Activated T-cell treated with anti-CD3 and anti-CD28 coated beads, Interleukin-2, amount 50 U/mL, for 72 hours (primary cell): ENCODE measurements around the gene SACM1L. TPM values are rescaled to one million over a fixed set of nuclear protein-coding genes. Genes with fewer than 3 reads are reported as not detected.
A peak's percentile ranks its signal among the peaks of the same experiment; 100 is the strongest.

Experiments
- ATAC-seq, 2 donors: fragments of 150-1000 bp; cut with Tn5 transposase; replicated peaks in 1 of 2; 2 replicates each; pipeline ENCODE4 v1.10.0; 2021; ENCODE audit warnings: moderate library complexity in 2 of 2, mild to moderate bottlenecking in 1 of 2
- DNase-seq, 2 donors: peaks; one replicate each; pipeline ENCODE4 v3.0.0; 2021 to 2022; ENCODE audit warnings: mixed read lengths in 1 of 2
- H3K27ac Mint-ChIP-seq: one replicate; pipeline ENCODE4 v1.8.0; 2022; ENCODE audit warnings: mild to moderate bottlenecking, moderate library complexity, mixed read lengths
- H3K27me3 Mint-ChIP-seq: one replicate; pipeline ENCODE4 v1.8.0; 2022; ENCODE audit warnings: low read depth, mixed read lengths
- H3K36me3 Mint-ChIP-seq, 2 donors: one replicate each; pipeline ENCODE4 v1.8.0; 2022; ENCODE audit warnings: mixed read lengths in 2 of 2, mild to moderate bottlenecking in 1 of 2; ENCODE audit not compliant: insufficient read depth in 2 of 2
- H3K4me1 Mint-ChIP-seq: one replicate; pipeline ENCODE4 v1.8.0; 2022; ENCODE audit warnings: low read depth, mixed read lengths
- H3K4me3 Mint-ChIP-seq, 2 donors: one replicate each; pipeline ENCODE4 v1.8.0; 2022; ENCODE audit warnings: mild to moderate bottlenecking in 2 of 2, mixed read lengths in 2 of 2, moderate library complexity in 2 of 2
- H3K9me3 Mint-ChIP-seq, 2 donors: one replicate each; pipeline ENCODE4 v1.8.0; 2022; ENCODE audit warnings: mixed read lengths in 2 of 2
- total RNA-seq, 2 donors: library from RNA; stranded (reverse); gene quantifications; one replicate each; pipeline ENCODE4 v1.2.3, GENCODE V29; 2022

Gene SACM1L
- total RNA-seq, 2 donors from 2014 or later = 77.1 to 78.4 TPM

DNA sequence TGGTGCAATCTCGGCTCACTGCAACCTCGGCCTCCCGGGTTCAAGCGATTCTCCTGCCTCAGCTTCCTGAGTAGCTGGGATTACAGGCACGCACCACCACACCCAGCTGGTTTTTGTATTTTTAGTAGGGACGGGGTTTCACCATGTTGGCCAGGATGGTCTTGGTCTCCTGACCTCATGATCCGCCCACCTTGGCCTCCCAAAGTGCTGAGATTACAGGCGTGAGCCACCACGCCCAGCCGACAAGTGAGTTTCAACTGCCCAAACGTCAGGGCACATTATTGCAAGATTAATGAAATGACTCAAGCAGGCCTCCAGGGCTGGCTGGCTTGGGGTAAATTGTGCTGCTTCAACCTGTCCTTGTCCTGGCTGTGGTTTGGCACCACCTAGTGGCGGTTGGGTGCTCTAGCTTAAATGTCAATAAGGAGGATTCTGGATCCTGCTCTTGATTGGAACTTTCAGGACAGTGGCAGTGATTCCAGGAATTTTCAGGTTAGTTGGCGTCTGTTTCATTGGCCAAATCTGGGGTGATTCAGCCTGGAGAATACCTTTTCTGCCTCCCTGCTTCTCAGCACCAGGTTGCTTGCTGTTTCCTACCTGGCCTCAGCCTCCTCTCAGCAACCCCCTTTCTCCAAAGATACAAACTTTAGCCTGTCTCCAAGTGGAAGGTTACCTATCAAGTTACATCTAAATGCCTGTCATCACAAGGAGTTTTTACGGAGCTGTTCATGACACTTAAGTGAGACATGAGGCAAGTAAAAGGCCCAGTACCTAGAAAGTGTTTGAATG lies 32.4 kb upstream of the SACM1L start:
- H3K27me3 Mint-ChIP-seq = no peaks in the 10 kb centered on the region

DNA sequence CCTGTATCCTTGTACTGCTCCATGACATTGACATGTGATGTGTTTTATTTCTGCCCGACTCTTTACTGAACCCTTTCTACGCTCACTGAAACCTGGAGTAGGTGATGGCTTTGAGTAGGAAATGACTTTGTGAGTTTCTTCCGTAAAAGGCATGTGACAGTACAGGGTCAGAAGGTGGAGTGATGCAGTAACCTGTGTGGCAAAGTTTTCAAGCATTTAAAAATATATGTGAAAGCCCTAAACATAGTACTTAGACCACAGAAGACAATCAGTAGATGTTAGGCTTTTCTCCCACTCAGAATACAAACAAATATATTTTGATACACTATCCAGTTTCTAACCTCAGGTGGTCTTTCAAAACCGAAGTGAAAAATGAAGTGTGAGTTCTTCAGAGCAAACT lies 31.3 kb upstream of the SACM1L start:
- H3K27me3 Mint-ChIP-seq = no peaks in the 10 kb centered on the region
- no peak overlapping the region for H3K4me3 Mint-ChIP-seq
- no peak overlapping the region for H3K27ac Mint-ChIP-seq
- H3K9me3 Mint-ChIP-seq = no peaks in the 10 kb centered on the region
- ATAC-seq (no peak), DNase-seq (no peak)
- H3K36me3 Mint-ChIP-seq = no peaks in the 10 kb centered on the region
- peaks cover 11% of the 10 kb centered on the region for H3K4me1 Mint-ChIP-seq

More for the DNA sequence above, 32.4 kb upstream of the SACM1L start:
- Mint-ChIP-seq H3K4me1 (peaks cover 11% of the 10 kb centered on the region), H3K36me3 (no peaks in the 10 kb centered on the region), H3K27ac (no peak overlapping the region), H3K9me3 (no peaks in the 10 kb centered on the region), H3K4me3 (no peak overlapping the region)
- peak; percentile 93 to 97 for ATAC-seq
- peak; percentile 86 to 87 for DNase-seq

DNA sequence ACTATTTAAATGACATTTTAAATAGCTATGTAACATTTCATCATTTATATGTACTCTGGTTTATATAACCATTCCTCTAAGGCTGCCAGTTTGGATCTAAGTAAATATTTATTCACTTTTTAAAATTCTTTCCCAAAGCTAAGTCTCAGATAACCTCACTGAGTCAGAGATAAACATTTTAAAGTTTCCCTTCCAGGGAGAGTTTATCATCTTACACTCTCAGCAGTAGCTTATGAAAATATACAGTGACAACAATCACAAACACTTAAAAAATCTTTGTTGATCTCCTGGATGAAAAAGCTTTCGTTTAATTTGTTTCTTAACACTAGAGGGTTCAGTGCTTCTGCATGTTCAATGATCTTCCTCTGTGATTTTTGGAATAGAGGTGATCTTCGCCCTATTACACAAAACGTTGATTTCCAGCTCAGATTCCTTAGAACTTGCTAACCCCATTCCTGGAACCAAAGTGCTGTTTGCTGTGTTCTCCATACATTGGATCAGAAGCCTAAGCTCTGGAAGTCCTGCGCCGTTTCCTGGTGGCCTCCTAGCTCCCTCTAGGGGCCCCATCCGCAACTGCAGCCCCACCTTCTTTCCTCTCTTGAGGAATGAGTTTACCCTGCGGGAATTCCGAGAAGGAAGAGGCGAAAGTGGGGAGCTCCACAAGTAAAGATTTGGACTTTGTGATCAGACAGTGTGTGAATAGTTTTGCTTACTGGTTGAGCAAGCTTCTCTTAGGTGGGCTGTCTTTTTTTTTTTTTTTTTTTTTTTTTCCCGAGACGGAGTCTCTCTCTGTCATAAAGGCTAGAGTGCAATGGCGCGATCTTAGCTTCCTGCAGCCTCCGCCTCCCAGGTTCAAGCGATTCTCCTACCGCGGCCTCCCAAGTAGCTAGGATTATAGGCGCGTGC lies 29.3 kb upstream of the SACM1L start:
- H3K4me1 Mint-ChIP-seq = peaks cover 15% of the 10 kb centered on the region
- H3K36me3 Mint-ChIP-seq = no peaks in the 10 kb centered on the region
- H3K4me3 Mint-ChIP-seq = no peak overlapping the region
- H3K9me3 Mint-ChIP-seq = no peaks in the 10 kb centered on the region
- ATAC-seq = no peak
- no peaks in the 10 kb centered on the region for H3K27me3 Mint-ChIP-seq
- H3K27ac Mint-ChIP-seq = no peak overlapping the region
- DNase-seq = peak; percentile 28 to 51

DNA sequence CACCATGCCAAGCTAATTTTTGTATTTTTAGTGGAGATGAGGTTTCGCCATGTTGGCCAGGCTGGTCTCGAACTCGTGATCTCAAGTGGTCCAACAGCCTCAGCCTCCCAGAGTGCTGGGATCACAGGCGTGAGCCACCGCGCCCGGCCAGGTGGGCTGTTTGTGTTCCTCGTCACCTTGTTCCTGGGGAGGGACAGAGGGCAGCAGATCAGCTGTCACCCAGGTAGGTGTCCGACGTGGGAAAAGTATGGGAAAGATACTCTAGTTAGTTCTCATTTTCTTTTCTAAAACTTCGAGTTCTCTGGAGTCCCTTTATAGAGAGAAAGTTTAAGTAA lies 28.7 kb upstream of the SACM1L start:
- Mint-ChIP-seq H3K9me3 (no peaks in the 10 kb centered on the region), H3K27ac (no peak overlapping the region), H3K27me3 (no peaks in the 10 kb centered on the region), H3K36me3 (no peaks in the 10 kb centered on the region), H3K4me3 (no peak overlapping the region), H3K4me1 (peaks cover 21% of the 10 kb centered on the region)
- no peak for ATAC-seq
- no peak for DNase-seq

DNA sequence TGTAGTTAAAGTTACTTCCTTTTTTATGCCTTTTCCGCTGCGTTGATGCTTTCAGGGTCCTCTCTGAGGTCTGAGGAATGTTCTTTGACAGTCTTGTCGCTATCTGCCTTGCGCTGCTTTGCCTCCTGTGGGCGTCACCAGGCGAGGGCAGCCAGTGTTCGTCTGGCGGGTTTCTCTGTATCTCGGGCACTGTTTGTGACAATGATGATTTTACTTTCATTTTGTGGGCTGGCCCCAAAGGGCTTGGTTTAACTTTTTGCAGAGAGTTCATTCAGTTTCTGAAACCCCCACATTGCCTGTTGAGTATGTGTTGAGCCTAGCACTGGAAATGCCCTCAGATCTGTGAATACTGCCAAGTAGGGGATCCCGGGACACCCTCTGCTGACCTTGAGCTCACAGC lies 24.6 kb upstream of the SACM1L start:
- H3K4me1 Mint-ChIP-seq = peaks cover 56% of the 10 kb centered on the region
- H3K27ac Mint-ChIP-seq = peak overlapping the region; percentile 70
- no peaks in the 10 kb centered on the region for H3K9me3 Mint-ChIP-seq
- ATAC-seq (peak; percentile 56 to 60), DNase-seq (peak; percentile 75 to 76)
- H3K4me3 Mint-ChIP-seq = peak overlapping the region; percentile 84 to 93
- H3K36me3 Mint-ChIP-seq = peaks cover 11% of the 10 kb centered on the region in 2 donors
- no peaks in the 10 kb centered on the region for H3K27me3 Mint-ChIP-seq

DNA sequence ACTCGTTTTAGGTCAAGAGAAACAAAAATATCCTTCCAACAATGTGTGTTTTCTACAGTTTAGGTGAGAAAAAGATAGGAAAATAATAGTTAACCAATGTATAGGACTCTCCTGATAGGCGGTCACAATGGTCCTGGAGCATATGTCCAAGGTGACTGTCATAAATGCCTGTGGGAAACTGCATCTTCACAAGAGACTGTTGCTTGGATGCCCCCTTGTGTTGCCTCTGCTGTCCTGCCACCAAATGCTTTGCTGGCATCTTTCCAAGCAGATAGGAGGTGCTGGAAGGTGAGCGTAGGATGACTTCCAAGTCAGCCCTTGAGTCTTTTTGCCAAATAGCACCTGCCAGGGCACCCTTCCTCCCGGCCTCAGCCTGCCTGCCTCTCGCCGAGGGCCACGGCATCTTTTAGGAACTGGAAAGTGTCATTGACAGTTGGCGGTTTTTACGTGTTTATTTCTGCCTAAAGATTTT lies 24.1 kb upstream of the SACM1L start:
- DNase-seq (peak; percentile 63 to 66), ATAC-seq (peak; percentile 6 to 17)
- Mint-ChIP-seq H3K27me3 (no peaks in the 10 kb centered on the region), H3K4me1 (peaks cover 51% of the 10 kb centered on the region), H3K36me3 (peaks cover 11% of the 10 kb centered on the region in 2 donors), H3K27ac (peak overlapping the region; percentile 70), H3K9me3 (no peaks in the 10 kb centered on the region), H3K4me3 (peak overlapping the region; percentile 84 to 93)

DNA sequence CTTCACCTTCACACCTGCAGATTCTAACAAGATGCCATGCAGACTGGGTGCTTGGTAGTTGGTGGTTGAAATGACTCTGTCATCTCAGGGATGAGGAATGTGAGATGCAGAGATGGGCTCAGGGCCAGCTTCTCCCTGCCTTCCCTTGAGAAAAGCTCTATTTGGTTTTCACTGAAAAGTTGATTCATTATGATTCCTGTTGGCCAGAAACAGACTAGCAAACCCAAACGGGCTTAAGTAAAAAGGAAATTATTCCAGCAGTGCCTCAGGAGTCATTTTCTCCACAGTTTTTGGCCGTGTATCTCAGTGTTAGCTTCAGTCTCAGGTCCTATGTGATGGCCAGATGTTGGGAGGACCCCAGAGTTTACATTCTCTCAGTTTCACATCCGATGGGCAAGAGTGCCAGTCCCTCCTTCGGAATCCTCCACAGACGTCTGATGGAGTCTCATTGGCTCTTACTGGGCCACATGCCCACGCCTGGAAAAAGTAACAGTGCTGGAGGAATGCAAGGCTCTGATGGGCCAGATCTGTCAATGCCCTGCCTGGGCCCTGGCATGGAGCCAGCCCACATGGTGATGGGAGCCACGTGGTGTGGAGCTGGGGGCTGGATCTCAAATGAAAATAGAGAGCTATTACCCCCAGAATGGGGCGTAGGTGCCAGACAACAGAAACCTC lies 22.3 kb upstream of the SACM1L start:
- no peaks in the 10 kb centered on the region for H3K27me3 Mint-ChIP-seq
- no peaks in the 10 kb centered on the region for H3K9me3 Mint-ChIP-seq
- H3K4me1 Mint-ChIP-seq = peaks cover 51% of the 10 kb centered on the region
- peaks cover 11% of the 10 kb centered on the region in 2 donors for H3K36me3 Mint-ChIP-seq
- ATAC-seq = no peak
- peak in 1 of 2 donors; percentile 25 for DNase-seq
- peak overlapping the region; percentile 29 to 93 for H3K4me3 Mint-ChIP-seq
- H3K27ac Mint-ChIP-seq = no peak overlapping the region

DNA sequence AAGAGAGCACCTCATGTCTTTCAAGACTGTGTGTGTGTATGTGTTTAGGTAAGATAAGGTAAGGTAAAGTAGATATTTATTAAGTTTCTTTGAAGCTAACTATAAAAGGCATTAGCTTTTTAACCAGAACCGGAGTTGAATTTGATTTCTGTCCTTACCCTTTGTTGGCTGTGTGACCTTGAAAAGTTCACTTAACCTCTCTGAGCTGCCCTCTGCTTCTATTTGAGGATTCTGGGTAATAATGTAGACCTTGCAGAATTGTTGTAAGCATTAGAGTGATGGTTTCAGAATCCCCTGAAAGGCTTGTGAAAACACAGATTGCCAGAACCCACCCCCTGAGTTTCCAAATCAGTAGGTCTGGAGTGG lies 21.6 kb upstream of the SACM1L start:
- H3K9me3 Mint-ChIP-seq = no peaks in the 10 kb centered on the region
- ATAC-seq (no peak), DNase-seq (no peak)
- peak overlapping the region; percentile 71 for H3K27ac Mint-ChIP-seq
- peaks cover 51% of the 10 kb centered on the region for H3K4me1 Mint-ChIP-seq
- H3K27me3 Mint-ChIP-seq = no peaks in the 10 kb centered on the region
- H3K4me3 Mint-ChIP-seq = peak overlapping the region; percentile 61 to 79
- H3K36me3 Mint-ChIP-seq = peaks cover 11% of the 10 kb centered on the region in 2 donors

DNA sequence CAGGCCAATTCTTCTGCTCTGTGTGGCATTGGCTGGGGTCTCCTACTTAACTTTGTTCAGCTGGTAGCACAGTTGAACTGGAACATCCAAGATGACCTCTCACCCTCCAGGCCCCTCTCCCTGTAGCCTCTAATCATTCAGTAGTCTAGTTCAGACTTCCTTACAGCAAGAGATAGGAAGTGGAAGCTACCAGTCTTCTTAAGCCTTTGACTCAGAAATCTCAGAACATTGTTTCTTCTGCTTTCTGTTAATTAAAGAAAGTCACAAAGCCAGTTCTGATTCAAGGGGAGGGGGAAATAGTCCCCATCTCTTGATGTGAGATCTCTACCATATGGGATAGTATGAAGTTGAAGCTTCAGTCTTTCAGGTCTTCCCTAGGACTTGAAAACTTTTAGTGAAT lies 18.8 kb upstream of the SACM1L start:
- Mint-ChIP-seq H3K27me3 (no peaks in the 10 kb centered on the region), H3K4me3 (no peak overlapping the region), H3K4me1 (peaks cover 36% of the 10 kb centered on the region), H3K36me3 (peaks cover 11 to 13% of the 10 kb centered on the region in 2 donors), H3K27ac (peak overlapping the region; percentile 40), H3K9me3 (no peaks in the 10 kb centered on the region)
- no peak for DNase-seq
- no peak for ATAC-seq

DNA sequence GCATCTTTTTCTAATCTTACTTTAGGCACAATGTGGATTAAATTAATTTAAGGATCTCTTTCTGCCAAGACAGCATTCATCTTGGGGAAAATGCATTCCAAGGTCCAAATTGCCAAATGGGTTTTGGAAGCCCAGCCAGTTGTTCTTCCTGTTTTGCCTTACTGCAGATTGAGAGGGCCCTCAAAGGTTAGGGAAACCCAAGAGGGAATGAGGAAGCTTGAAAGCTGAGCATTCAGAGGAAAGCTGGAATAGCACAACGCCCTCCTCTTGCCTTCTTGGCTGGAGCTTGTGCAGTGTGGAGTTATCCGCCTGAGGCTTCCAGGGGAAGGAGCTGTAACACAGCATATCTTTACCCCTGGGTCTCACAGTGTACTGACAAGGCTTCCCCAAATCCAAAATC lies 18.2 kb upstream of the SACM1L start:
- H3K27ac Mint-ChIP-seq = no peak overlapping the region
- H3K36me3 Mint-ChIP-seq = peaks cover 11 to 13% of the 10 kb centered on the region in 2 donors

DNA sequence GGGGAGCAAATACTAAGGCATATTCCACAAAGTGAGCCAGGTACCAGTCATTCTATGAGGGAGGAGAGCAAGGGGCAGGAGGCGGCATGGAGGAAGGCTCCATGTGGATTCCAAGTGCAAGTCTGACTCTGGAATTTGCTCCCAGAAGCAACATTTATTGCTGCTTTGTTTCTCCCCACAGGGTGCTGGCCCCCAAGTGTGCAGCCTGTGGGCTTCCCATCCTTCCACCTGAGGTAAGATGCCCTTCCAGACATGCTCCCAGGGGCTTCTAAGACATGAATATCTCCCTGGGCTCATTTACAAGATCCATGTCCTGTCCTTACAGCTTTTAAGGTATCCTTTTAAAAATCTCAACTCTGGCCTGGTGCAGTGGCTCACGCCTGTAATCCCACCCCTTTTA lies 15.9 kb upstream of the SACM1L start:
- H3K4me3 Mint-ChIP-seq = no peak overlapping the region
- no peak for DNase-seq
- peaks cover 5 to 10% of the 10 kb centered on the region in 2 donors for H3K36me3 Mint-ChIP-seq
- ATAC-seq = no peak
- peaks cover 29% of the 10 kb centered on the region for H3K4me1 Mint-ChIP-seq
- H3K9me3 Mint-ChIP-seq = no peaks in the 10 kb centered on the region
- H3K27me3 Mint-ChIP-seq = no peaks in the 10 kb centered on the region
- no peak overlapping the region for H3K27ac Mint-ChIP-seq

More for the DNA sequence above, 18.2 kb upstream of the SACM1L start:
- Mint-ChIP-seq H3K4me1 (peaks cover 30% of the 10 kb centered on the region), H3K27me3 (no peaks in the 10 kb centered on the region), H3K9me3 (no peaks in the 10 kb centered on the region), H3K4me3 (no peak overlapping the region)
- no peak for ATAC-seq
- no peak for DNase-seq

DNA sequence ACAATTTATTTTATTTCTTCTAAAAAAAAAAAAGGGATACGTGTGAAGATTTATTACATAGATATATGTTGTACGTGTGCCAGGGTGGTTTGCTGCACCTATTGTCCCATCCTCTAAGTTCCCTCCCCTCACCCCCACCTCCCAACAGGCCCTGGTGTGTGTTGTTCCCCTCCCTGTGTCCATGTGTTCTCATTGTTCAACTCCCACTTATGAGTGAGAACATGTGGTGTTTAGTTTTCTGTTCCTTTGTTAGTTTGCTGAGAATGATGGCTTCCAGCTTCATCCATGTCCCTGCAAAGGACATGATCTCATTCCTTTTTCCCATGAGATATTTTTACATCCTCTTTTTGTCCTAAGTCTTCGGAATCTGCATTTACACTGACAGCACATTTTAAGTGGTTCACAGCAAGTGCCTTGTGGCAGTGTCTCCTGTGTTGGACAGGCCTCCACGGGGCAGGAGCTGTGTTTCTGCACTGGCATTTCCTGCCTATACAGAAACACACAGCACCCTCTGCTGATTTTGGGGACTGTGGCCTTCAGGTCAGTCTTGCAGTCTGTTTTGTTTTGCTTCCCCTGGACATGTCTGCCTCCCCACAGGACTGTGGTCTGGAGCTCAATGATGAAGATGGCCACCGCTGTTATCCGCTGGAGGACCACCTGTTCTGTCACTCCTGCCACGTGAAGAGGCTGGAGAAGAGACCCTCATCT lies 12.7 kb upstream of the SACM1L start:
- Mint-ChIP-seq H3K36me3 (peaks cover 1 to 4% of the 10 kb centered on the region in 2 donors), H3K27me3 (no peaks in the 10 kb centered on the region), H3K4me1 (peaks cover 32% of the 10 kb centered on the region), H3K27ac (peak overlapping the region; percentile 96), H3K4me3 (peak overlapping the region; percentile 81 to 90), H3K9me3 (no peaks in the 10 kb centered on the region)
- DNase-seq = no peak
- ATAC-seq = peak; percentile 40 to 53
